Pancreas (tissue), 10 donors: ENCODE results near the gene SKI. TPM values are rescaled to one million over a fixed set of nuclear protein-coding genes. Genes with fewer than 3 reads are reported as not detected.
A peak's percentile ranks its signal among the peaks of the same experiment; 100 is the strongest.

Experiments
- ATAC-seq, 4 donors: fragments of 200-7000 bp; cut with Tn5 transposase; one replicate each; pipeline versions ENCODE4 v1.8.0 to v1.9.1; 2020; ENCODE audit warnings: mild to moderate bottlenecking in 4 of 4, moderate library complexity in 4 of 4
- DNase-seq, 6 donors: peaks; one replicate each; pipeline ENCODE4 v3.0.0-alpha.2; 2020
- FAIRE-seq: peaks from 2 replicates; lab custom pipeline; 2012; peaks lifted over from hg19 to GRCh38; lab: Jason Lieb, UNC
- H3K27ac ChIP-seq, 4 donors: fragments of 200-600 bp; sonication (generic); 1 replicate in 3 of 4; 2 replicates in 1 of 4; pipeline versions ENCODE4 v1.5.0 to v1.8.0; 2020
- H3K27me3 ChIP-seq, 4 donors: fragments of 200-600 bp; one replicate each; pipeline ENCODE4 v1.8.0; 2021
- H3K36me3 ChIP-seq, 3 donors: fragments of 200-600 bp; sonication (generic) in 1 of 3; one replicate each; pipeline versions ENCODE4 v1.5.0 to v1.8.0; 2020 to 2021
- H3K4me1 ChIP-seq, 3 donors: fragments of 200-600 bp; one replicate each; pipeline ENCODE4 v1.8.0; 2021
- H3K4me3 ChIP-seq, 4 donors: fragments of 200-600 bp; sonication (generic) in 2 of 4; one replicate each; pipeline versions ENCODE4 v1.5.0 to v1.8.0; 2020 to 2021
- H3K9me3 ChIP-seq, 4 donors: fragments of 200-600 bp; one replicate each; pipeline ENCODE4 v1.8.0; 2021
- CTCF ChIP-seq, 4 donors: fragments of 200-600 bp; sonication (generic) in 3 of 4; IDR thresholded peaks; one replicate each; pipeline versions ENCODE4 v1.5.0 to v1.8.0; 2021; ENCODE audit warnings: antibody characterized with exemption in 4 of 4
- WGBS, 2 donors: extraction: QIAGEN DNeasy Blood & Tissue Kit; methylation state at CpG; one replicate each; pipeline ENCODE4 v1.1.7; 2013; 5-methylcytosine and 5-hydroxymethylcytosine counted together
- intact Hi-C, 3 donors: fragments of 100-400 bp; cut with DNase I; formaldehyde crosslinking; loops; one replicate each; pipeline versions ENCODE4 v1.11.1 to v1.14.2; 2022
- polyA plus RNA-seq, 2 donors: library from polyadenylated mRNA; stranded (reverse); fragments of 200-250 nt; gene quantifications; one replicate each; pipeline ENCODE4 v1.2.3, GENCODE V29; 2013
- total RNA-seq, 6 donors: library from RNA; stranded (reverse); fragmentation: NEBNext Ultra II Directional in 4 of 6; extraction: Animal tissue kit (Norgen Biotek cat#: 25700) in 4 of 6; gene quantifications; one replicate each; pipeline versions ENCODE4 v1.2.1 to v1.2.4, GENCODE V29; 2021 to 2023
- donor health status: healthy with polysubstance abuse.
- donor health status: DM: no; HTN: no; CAD: no; lungs with moderate emphysema.
- donor health status: DM: no; HTN: no; CAD: no.
- donor health status: control.
- donor health status: control.
- donor health status: Bipolar disorder and iron deficiency.
- donor health status: DM: yes; HTN: yes; CAD: no.
- donor health status: DM: no; HTN: no; CAD: no.
- donor health status: DM: no; HTN: no; CAD: no.
- donor health status: DM: yes; HTN: yes; CAD: no.

SKI gene
- total and polyA plus RNA-seq, 8 donors, result 8.6 to 27.9 (median 14.0) TPM

DNA sequence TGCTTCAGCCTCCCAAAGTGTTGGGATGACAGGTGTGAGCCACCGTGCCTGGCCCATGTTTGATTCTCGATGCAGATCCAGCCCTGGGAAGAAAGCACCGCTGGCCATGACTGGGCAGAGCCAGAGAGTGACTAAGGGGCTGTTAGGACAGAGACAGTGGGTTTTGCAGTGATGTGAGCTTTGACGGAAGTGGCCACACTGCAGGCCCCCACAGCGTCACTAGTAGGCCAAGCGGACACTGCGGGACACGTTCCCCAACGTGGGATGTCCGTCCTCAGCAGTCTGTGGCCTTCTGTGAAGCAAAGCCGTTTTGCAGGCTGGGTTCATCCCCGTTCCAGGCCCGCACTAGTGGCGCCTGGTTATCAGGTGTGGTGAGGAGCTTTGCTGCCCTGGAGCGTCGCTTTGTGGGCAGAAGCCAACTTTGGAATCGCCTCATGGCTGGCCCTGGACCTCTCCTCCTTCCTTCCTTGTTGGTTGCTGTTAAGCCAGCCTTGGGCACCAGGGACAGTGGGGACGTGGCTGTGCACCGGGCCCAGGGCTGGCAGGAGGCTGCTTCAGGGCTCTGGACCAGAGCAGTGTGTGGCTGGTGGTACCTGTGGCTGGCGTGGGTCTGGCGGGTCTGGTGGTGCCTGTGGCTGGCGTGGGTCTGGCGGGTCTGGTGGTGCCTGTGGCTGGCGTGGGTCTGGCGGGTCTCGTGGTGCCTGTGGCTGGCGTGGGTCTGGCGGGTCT, 41.2 kb downstream of the SKI start:
- Histone ChIP-seq H3K27me3 (no peaks in the 10 kb centered on the region), H3K27ac (no peak overlapping the region), H3K9me3 (no peaks in the 10 kb centered on the region), H3K4me1 (no peaks in the 10 kb centered on the region), H3K4me3 (no peak overlapping the region), H3K36me3 (no peaks in the 10 kb centered on the region)
- ATAC-seq, result no peak
- intact Hi-C loops, result no loop called here
- FAIRE-seq, result no peak
- DNase-seq, result peak in 2 of 6 donors; percentile 14 to 65
- WGBS, 2 donors, result 93% methylated on average over 21 to 27 of the region's 28 CpGs
- TF ChIP-seq CTCF (IDR thresholded peaks at IDR 0.05), result no peak

DNA sequence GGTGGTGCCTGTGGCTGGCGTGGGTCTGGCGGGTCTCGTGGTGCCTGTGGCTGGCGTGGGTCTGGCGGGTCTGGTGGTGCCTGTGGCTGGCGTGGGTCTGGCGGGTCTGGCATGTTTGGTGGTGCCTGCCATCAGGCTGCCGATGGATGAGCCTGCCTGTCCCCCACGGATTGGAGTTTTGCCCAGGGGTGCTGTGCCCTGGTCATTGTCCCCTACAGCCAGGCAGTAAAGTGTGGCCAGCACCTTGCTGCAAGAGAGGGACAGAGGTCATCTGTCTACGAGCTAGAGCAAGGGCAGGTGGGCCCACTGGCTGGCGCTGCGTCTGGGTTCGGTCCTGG, 41.8 kb downstream of the SKI start:
- DNase-seq, result no peak
- Histone ChIP-seq H3K27ac (no peak overlapping the region), H3K27me3 (no peaks in the 10 kb centered on the region), H3K36me3 (no peaks in the 10 kb centered on the region), H3K9me3 (no peaks in the 10 kb centered on the region), H3K4me3 (no peak overlapping the region), H3K4me1 (no peaks in the 10 kb centered on the region)
- intact Hi-C loops, result no loop called here
- FAIRE-seq, result no peak
- no peak for ATAC-seq
- no peak for TF ChIP-seq CTCF (IDR thresholded peaks at IDR 0.05)
- 81 to 95% methylated on average over 6 to 12 of the region's 13 CpGs for WGBS, 2 donors

DNA sequence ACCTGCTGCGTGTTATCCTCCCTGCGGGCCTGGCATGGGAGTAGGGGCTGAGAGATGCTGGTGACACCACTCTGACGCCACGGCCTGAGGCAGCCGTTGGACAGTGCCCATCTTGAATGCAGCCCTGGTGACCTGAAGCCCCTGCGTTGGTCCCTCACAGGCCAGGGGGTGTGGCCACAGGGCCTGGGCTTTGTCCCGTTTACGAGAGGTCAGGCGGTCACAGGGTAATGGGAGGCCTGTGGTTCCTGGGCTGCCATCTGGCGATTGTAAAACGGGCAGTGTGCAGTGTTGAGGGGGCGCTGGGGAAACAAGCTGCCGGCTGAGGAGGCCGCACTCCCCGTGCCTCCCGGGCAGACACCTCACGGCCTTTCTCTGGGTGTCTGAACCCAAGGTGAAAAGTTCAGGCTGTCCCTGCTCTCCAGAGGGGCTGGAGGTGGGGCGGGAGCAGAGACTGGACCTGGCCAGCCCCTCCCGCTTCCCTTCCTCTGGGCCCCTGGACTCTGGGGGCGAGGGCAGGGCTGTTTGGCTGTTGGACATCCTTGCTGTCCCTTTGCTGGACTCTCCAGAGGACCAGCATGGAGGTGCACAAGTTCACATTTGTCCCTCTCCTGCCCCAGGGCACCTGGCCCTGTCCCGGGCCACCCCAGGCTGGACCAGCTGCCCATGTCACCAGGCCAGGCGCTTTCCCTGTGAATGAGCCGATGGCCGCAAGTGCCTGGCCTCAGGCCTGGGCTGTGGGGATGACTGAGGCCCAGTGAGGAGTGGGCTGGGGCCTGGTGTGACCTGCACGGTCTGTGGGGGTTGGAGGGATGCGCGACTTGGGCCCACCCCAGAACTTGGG, 42.4 kb downstream of the SKI start:
- Histone ChIP-seq H3K27me3 (no peaks in the 10 kb centered on the region), H3K27ac (no peak overlapping the region), H3K36me3 (no peaks in the 10 kb centered on the region), H3K9me3 (no peaks in the 10 kb centered on the region), H3K4me1 (no peaks in the 10 kb centered on the region), H3K4me3 (no peak overlapping the region)
- FAIRE-seq (no peak), ATAC-seq (no peak), DNase-seq (peak in 2 of 6 donors; percentile 49 to 70)
- TF ChIP-seq CTCF (IDR thresholded peaks at IDR 0.05), result no peak
- WGBS, 2 donors, result 84 to 87% methylated on average over 25 to 27 of the region's 27 CpGs
- intact Hi-C loops, result no loop called here

- 91 to 93% methylated on average over 23 to 25 of the region's 25 CpGs for WGBS, 2 donors
- no peaks in the 10 kb centered on the region for H3K36me3 ChIP-seq
- peak in 3 of 6 donors; percentile 24 to 57 (median 51) for DNase-seq
- no peak for TF ChIP-seq CTCF (IDR thresholded peaks at IDR 0.05)
- H3K27me3 ChIP-seq, result no peaks in the 10 kb centered on the region
- no peak overlapping the region for H3K27ac ChIP-seq
- peaks cover 0 to 2% (median 0%) of the 10 kb centered on the region in 3 donors for H3K4me1 ChIP-seq
- H3K4me3 ChIP-seq, result no peak overlapping the region
- intact Hi-C loops, result no loop called here
- no peak for ATAC-seq
- no peaks in the 10 kb centered on the region for H3K9me3 ChIP-seq
- no peak for FAIRE-seq
Observed at GRCh38 chr1:2271211-2271721, 43.1 kb downstream of the SKI start.
